NCI-H748 (cell line): ENCODE measurements around the gene IP6K3.
A peak's percentile ranks its signal among the peaks of the same experiment; 100 is the strongest.

ENCODE experiments used
- DNase-seq: peaks from one replicate; lab custom pipeline; 2025; ENCODE audit not compliant: unreplicated experiment; lab: John Stamatoyannopoulos, UW

IP6K3 gene

DNA sequence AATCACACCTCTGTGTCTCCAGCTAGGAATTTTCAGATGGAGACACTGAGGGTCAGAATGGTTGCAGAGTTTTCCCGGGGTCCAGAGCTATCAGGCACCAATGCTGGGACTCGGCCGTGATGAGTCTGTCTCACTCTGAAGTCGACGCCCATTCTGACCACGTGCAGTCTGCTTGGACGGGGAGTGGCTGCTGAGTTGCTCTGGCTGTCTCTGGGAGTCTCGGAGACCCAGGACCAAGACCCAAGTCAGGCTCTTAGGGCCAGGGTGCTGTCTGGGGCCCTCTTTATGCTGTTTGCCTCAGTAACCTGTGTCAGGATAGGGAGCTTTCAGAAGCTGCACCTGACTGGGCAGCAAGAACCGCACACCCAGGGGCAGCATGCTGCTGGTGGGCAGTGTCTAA, 4.6 kb downstream of the IP6K3 start:
- DNase-seq, result peak; percentile 13

DNA sequence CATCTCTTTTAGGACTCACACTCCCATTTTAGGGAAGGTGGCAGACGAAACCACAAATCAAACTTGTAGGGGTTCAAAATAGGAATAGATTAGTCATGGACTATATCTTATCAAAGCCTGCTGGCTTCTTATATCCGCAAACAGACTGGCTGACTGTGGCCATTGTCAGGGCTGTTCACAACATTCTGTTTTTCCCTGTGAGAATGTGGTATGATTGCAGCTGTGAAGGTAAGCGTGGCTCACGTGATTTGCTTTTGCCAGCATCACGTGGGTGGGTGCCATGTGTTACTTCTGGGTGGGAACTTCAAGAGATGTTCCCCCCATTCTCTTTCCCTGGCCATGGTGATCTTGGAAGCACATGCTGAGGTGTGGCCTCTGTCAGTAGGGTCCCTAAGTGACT, 5.9 kb downstream of the IP6K3 start:
- no peak for DNase-seq

DNA sequence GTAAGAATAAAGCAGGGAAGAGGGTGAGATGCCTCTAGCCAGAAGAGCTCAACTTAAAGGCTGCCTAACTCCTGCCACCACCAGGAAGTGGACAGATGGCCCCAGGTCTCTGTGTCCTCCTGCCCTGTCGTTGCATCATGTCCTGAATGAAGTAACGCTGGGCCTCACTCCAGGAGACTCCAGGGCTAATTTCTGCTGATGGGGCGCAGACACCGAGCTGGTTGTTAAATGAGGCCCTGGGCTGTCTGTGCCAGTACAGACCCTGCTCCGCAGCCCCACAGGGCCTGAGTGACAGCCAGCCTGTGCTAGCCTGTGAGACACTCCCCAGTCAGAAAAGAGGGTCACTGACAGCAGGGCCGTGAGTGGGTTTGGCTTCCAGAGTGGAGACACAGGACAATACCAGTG, 6.5 kb downstream of the IP6K3 start:
- DNase-seq, result no peak

DNA sequence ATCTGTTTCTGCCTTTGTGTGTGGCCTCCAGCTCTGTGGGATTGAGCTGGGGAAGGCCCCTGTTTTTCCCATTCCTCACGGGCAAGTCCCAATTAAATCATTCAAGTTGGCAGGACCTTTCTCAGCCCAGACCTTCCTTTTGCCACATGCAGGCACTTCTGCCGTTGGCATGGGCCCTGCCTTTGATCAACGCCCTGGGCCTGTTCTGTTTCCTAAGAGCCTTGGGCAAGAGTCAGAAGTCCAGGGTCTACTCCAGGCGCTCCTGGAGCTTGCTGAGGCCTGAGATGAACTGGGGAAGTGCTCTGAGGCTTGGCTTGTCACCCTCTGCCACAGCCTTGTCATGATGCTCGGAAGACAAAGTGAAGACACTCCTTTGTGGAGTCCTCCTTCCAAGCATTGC, 7.1 kb downstream of the IP6K3 start:
- no peak for DNase-seq

DNA sequence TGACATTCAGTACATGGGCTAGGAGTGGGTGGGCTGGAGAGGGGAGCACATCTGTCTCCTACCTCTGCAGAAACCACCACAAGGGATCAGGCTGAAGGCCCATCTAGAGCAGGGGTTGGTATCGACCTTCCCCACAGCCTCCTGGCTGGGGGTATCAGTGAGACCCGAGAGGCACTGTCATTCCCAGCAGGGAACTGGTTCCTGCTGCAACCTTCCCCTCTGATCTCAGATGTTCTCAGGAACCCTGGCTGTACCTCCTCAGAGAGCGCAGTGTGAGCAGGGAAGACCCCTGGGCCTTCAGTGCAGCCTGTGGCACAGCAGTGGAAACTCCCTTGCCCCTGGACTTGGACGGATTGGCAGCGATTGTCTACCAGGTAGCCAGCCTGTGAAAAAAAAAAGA, 7.8 kb downstream of the IP6K3 start:
- DNase-seq, result no peak

DNA sequence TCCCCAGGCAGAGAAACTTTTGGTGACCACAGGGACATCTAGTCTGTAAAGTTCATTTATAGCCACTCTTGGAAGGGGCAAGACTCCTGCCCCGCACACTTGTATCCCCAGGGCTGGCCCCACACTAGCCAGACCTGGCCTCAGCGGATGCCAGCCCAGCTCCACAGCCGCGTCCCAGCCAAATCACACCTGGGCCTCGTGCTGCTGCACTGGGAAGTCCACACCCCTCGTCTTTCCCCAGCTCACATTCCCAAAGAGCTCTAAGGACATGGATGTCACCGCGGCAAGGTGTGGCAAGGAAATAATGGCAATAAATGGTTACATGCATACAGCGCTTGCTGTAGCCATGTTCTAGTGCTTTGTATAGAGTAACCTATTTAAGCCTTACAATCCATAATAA, 8.6 kb downstream of the IP6K3 start:
- DNase-seq, result no peak

DNA sequence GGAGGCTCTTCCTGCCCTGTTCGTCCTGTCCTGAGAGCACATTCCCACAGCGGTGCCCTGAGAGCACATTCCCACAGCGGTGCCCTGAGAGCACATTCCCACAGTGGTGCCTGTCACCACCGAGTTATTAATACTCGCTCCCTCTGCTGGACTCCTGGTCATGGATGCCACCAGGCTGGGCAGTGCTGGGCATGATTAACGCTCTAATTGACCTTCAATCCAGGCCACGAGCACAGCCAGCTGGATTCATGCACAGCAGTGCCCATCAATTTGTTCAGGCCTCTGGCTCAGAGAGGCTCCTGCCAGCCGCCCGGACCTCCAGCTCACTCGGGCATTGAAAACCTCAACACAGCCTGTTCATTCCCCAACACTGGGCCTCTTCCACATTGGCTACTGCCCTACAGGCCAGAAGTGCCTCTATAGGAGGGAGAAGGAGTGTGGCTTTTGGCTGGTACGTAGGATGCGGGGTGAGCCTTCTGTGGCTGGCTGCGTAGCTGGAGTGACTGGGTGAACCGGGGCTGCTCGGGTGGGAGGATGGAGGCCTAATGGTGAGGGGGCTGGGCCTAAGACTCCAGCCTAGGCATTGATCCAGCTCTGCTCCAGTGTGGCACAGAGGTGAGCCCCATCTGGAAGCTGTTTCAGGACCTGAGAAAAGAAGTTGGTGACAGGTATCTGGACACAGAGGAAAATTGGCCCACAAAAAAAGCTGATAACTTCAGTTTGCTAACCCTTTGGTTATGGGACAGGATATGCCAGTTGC, 9.3 kb downstream of the IP6K3 start:
- DNase-seq, result no peak

DNA sequence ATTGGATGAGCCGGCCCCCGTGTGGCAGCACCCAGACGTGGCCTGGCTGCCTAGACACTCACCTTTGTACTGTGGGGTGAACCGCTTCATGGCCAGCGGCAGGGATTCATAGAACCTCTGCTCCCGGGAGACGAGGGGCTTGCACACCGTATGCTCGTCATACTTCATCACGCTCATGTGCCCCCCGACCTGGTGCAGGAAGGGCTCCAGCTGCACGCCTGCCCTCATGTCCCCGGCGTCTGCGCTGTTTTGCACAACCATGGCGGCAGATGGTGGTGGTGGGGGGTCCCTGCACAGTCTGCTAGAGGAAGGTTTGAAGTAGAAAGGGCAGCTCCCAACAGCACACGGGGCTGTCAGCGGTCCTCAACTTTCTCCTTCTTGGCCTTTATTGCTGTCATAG, 11.5 kb downstream of the IP6K3 start:
- DNase-seq, result no peak

DNA sequence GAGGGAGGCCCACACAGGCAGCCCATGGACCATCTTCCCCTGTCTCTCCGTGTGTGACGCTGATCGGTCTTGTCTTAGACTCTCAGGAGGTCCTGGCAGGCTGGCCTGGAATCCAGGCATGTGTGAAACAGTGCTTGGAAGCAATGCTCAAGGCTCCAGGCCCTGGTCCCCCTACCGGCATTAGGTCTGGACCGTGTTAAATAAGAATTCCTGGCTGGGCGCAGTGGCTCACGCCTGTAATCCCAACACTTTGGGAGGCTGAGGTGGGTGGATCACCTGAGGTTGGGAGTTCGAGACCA, 13.0 kb downstream of the IP6K3 start:
- DNase-seq, result no peak

DNA sequence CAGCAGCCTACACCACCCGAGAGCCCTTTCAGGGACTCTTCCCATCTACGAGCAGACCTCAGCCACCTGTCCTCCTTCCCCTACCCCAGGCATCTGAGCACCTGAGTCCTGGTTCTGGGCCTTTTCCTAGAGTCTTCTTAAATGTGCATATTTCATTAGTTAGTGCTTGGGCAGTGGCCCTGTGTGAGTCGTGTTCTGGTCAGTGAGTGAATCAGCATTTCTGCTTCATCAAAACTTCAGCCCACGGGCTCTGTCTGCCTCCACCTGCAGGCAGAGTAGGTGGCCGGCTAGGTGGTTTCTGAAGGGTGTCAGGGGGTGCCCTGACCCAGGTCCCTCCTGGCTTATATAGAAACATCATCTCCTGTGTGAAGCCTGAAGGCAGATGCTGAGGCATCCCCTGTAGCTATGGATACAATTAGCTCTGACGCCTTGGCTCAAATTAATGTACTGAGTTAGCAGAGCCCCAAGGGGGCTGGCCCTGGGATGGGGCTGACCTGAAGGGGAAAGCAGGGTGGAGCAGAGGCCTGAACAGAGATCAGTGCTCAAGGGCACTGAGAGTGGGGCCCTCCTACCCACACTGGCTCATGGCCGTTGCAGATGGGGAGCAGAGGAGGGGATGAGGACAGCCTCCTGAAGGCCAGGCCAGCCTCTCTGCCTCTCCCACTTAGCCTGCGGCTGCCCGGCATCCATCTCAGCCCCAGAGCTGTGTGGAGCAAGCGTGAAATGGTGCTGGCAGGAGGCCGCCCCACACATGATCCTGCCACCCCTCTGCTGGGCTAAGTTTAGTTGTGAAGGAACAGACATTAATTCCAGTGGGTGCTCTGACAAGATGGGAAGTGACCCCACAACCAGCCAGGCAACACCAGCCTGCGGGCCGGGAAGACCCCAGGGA, 13.6 kb downstream of the IP6K3 start:
- no peak for DNase-seq

DNA sequence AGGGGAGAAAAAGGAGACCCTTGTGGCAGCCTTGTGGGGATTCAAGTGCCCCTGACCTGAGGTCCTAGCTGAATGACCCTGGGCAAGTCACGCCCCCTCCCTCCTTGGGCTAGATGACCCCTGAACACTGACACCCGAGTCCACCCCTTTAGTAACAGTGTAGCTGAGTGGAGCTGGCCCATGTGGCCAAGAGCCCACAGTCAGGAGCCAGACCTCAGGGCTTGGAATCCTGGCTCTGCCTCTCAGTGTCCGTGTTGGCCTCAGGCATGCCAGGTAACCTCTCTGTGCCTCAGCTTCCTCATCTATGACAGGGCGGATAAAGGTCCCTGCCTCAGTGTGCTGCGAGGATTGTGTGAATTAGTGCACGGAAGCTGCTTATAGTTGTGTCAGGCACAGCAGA, 14.3 kb downstream of the IP6K3 start:
- DNase-seq, result no peak

DNA sequence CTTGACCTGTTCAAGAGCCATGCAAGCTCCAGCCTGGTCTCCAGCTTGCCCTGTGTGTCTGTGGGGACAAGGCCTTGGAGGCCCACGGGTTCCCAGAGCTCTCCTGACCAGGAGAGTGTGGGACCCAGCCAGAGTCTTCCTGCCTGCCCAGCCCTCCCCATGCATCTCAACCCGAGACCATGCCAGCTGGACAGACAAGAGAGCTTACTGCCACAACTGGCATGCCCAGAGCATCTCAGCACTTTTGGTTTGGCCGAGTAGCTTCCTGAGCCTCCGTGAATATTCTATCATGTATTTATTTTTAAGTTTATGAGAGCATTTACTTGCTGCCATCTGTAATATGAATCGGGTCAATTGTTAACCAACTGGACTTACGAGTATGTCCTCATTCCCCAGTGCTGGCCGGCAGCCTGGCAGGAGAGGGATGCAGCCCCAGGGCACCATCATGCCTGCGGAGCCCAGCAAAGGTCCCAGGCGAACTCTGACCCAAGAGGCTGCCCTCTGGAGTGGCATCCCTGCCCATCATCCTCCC, 14.9 kb downstream of the IP6K3 start:
- no peak for DNase-seq

DNA sequence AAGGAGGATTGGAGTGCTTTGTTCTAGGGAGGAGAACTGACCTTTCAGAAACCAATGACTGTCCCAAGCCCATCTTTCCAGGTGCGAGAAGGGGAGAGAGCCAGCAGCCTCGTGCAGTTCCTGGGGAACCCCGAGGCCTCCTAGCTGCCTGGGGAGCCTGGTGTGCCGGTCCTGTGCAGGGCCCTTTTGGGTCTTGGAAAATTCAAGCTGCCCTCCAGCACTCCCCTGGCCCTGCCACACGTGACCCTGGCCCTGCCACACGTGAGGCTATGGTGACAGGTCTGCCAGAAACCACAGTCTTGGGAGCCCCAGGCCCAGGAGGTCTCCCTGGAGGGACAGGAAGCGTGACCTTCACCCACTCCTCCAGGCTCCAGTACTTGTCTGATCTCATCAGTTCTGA, 15.7 kb downstream of the IP6K3 start:
- no peak for DNase-seq

DNA sequence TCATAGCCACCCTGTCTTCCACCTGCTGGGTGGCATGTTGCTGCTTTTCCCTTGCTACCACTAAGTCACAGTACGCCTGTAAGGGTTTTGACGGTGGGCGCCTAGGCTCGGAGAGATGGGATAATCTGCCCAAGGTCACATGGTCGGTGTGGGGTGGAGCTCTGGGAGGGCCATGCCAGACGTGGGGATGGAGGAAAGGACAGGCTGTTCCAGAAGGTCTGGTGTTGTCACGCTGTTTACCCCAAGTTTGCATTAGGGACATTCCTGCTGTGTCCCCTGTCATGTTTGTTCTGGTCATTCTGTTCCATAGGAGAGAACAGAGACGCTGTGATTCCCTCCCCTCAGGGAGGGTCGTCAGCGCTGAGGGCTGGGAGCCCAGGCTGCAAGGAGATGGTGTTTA, 16.1 kb downstream of the IP6K3 start:
- DNase-seq, result no peak

DNA sequence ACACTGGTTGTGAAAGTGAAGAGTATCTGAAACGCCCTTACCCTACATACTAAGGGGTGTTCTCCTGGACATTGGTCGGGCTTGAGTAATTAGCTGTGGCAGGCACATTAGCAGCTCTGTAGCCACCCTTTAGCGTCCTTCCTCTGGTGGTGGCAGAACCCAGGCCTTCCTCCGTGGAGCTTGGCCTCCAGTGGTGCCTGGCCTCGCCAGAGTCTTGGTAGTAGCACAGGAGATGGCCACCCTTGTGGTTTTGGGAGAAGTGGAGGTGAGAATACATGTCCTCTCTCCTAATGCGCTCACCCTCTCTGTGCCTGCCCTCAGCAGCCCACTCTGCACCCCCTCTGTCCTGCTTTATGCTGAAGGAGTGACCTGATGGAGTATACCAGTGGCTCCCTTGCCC, 17.6 kb downstream of the IP6K3 start:
- no peak for DNase-seq

DNA sequence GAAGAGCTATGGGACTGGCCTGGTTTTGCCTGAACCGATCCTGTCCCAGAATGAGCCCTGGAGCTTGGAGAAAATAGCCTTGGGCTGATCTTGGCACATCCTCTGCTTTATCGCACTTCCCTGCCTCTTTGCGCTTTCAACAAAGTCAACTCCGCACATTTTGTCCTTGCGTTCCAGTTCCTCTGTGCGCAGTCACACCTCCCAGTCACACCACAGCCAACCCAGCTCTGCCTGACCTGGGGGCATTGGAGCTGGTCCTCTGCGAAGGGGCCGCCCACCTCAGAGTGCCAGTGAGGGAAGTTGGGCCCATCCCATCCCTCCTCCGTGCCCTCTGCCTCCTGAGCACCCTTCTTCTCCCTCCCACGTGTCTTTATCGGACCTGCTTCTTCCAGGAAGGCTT, 18.3 kb downstream of the IP6K3 start:
- no peak for DNase-seq

DNA sequence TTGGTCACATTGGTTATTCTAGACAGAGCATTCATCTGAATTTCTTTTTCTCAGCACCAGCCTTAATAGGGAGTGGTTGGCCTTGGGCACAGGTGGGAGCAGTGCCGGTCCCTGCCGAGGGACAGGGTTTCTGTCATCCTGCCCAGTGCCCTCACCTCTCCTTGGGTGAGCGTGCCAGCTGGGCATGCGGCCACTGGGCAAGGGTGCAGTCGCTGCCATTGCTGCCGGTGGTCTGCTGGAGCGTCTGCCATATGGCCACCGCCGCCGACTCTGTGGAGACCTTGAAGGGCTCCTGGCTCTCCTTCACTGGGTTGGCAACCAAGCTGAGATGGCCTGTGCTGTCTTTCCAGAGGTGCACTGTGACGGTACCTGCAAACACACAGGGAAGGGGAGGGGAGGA, 18.8 kb downstream of the IP6K3 start:
- no peak for DNase-seq

DNA sequence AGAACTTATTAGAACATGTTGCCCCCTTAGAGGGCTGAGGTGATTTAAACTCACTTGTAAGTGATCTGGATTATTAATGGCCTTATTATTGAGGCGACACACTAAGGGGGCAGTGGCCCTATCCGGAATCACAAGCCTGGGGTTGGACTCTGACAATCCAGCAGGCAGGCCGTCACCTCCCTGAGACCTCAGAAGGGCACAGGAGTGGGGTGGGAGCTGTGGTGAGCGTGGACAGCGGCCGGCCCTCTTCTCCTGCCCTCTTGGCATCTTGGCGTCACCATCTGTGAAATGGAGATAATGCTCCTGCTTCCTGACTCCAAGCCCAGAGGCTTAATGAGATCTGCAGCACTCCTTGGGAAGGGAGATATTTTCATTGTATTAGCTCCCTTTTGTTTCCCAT, 19.6 kb downstream of the IP6K3 start:
- DNase-seq, result no peak

DNA sequence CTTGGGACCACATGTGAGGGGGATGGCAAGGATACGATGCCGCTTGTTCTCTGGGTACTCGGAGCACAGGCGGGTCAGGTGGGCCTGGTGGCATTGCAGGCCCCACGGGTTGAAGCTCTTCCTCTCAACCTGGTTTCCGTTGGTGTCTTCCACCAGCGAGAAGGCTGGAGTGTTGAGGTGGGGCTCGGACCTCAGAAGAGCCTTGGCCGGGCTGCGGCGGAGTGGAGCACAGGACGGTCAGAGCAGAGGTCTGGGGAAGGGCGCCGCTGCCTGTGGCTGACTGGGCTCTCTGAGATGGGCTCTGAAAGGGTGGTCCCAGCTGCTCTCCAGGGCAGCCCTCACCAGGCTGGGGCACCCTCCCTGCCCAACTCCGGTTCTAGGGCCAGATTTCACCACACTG, 20.0 kb downstream of the IP6K3 start:
- DNase-seq, result no peak

DNA sequence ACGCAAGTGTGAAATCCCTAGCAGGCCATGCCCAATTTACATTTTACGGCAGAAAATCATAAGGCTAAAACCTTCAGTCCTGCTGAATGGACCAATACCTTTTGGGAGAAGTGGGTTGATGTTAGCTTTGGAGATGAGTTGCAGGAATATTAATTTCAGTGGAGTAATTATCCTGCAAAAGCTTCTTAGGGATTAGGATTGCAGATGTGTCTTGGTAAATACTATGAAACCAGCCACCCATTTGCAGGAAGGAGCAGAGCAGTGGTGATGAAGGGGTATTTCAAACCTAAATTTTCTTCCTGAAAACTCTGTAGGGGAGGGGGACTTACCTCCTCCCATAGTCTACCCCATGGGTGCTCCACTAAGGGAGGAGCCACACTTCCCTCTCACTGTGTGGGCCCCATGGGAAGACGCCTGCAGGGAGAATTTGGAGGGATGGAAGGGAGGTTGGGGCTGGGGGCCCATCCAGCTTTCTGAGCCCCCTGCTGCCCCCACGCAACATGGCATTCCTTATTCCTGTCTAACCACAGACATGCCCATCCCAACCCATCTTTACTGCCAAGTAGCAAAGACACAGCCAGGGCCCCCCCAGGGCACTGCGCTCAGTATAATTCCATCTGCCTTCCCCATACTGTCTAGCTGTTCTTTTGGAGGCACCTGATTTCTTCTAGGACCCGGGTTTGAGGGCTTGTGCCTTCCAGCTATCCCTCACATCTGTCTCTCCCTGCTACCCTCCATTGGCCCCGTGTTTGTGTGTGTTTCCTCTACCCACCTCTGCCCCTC, 20.6 kb downstream of the IP6K3 start:
- DNase-seq, result no peak

DNA sequence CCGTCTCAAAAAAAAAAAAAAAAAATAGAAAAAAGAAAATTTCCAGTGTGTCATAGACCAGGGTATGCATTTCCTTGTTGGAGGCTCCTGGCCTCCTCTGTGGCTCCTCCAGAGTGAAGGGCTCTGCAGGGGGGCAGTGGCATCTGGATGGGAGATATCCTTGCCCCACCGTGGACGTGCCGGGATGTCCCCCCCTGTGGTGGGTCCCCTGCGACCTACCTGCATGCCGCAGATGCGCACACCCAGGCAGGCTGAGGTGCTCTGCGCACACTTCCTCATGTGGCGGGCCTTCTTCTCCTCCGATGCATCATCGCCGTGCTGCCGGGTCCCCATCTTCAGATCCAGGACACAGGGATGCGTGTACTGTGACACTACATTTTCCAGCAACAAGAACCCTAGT, 21.5 kb downstream of the IP6K3 start:
- no peak for DNase-seq
